Stimulated activated CD4-positive, alpha-beta T cell treated with anti-CD3 and anti-CD28 coated beads, Interleukin-4, amount 100 ng/mL, for 1 hour (primary cell): ENCODE data around the gene KSR2.
"Not testable (repeated sequence)": the region's sequence is repeated elsewhere in the genome, so short reads cannot be mapped to it uniquely, and the experiment has no call there.

Experiments used
- DNase-seq: peaks from one replicate; pipeline ENCODE4 v3.0.0-alpha.2; 2020

KSR2 gene

GRCh38 chr12:117890137-117890536 lies 78.7 kb downstream of the KSR2 start:
- no peak for DNase-seq

GRCh38 chr12:117889098-117889497 lies 79.7 kb downstream of the KSR2 start:
- DNase-seq, result no peak

GRCh38 chr12:117885211-117885610 lies 83.6 kb downstream of the KSR2 start:
- no peak for DNase-seq

- no peak for DNase-seq
Observed at GRCh38 chr12:117884161-117884560, 84.6 kb downstream of the KSR2 start.

- DNase-seq, result no peak
Observed at GRCh38 chr12:117882603-117883184, 86.1 kb downstream of the KSR2 start.

GRCh38 chr12:117882181-117882580 lies 86.6 kb downstream of the KSR2 start:
- DNase-seq, result no peak

GRCh38 chr12:117881517-117881916 lies 87.3 kb downstream of the KSR2 start:
- no peak for DNase-seq

GRCh38 chr12:117878605-117879004 lies 90.2 kb downstream of the KSR2 start:
- DNase-seq, result no peak

- no peak for DNase-seq
Observed at GRCh38 chr12:117876436-117876816, 92.4 kb downstream of the KSR2 start.

GRCh38 chr12:117875744-117876435 lies 92.9 kb downstream of the KSR2 start:
- peak; percentile 13 for DNase-seq

GRCh38 chr12:117874842-117875434 lies 93.9 kb downstream of the KSR2 start:
- peak; percentile 70 for DNase-seq

- DNase-seq, result not testable (repeated sequence)
Observed at GRCh38 chr12:117874198-117874597, 94.6 kb downstream of the KSR2 start.

GRCh38 chr12:117872546-117873169 lies 96.1 kb downstream of the KSR2 start:
- no peak for DNase-seq

- no peak for DNase-seq
Observed at GRCh38 chr12:117869551-117869950, 99.2 kb downstream of the KSR2 start.

- no peak for DNase-seq
Observed at GRCh38 chr12:117867348-117867747, 101.4 kb downstream of the KSR2 start.

GRCh38 chr12:117865505-117865904 lies 103.3 kb downstream of the KSR2 start:
- no peak for DNase-seq

GRCh38 chr12:117863002-117863709 lies 105.6 kb downstream of the KSR2 start:
- DNase-seq, result no peak

- no peak for DNase-seq
Observed at GRCh38 chr12:117861691-117862090, 107.1 kb downstream of the KSR2 start.

GRCh38 chr12:117860787-117861290 lies 108.0 kb downstream of the KSR2 start:
- DNase-seq, result not testable (repeated sequence)

GRCh38 chr12:117860111-117860510 lies 108.7 kb downstream of the KSR2 start:
- no peak for DNase-seq

- peak; percentile 51 for DNase-seq
Observed at GRCh38 chr12:117857632-117858612, 110.9 kb downstream of the KSR2 start.

GRCh38 chr12:117857139-117857538 lies 111.7 kb downstream of the KSR2 start:
- not testable (repeated sequence) for DNase-seq
